ENCODE data around the gene C22orf23.

DNA sequence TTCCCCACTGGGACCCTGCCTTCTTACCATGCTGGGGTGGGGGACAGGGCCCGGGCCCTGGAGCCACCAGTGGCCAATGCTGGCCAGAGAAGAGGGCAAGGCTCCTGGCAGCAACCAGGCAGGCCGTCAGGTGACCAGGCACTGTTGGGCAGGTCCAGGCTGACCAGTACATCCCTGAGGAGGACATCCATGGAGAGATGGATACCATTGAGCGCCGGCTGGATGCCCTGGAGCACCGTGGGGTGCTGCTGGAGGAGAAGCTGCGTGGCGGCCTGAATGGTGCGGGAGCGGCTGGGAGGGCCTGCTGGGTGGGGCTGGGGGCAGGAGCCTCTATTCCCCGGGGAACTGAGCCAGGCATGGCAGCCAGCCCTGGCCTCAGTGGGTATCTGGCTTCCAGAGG is 21.0 kb downstream of the C22orf23 start:
- TF ChIP-seq RBM22 (optimal IDR thresholded peaks at IDR 0.05; ENCODE audit: low read length), result no peak
- TF ChIP-seq, protein P1, sequence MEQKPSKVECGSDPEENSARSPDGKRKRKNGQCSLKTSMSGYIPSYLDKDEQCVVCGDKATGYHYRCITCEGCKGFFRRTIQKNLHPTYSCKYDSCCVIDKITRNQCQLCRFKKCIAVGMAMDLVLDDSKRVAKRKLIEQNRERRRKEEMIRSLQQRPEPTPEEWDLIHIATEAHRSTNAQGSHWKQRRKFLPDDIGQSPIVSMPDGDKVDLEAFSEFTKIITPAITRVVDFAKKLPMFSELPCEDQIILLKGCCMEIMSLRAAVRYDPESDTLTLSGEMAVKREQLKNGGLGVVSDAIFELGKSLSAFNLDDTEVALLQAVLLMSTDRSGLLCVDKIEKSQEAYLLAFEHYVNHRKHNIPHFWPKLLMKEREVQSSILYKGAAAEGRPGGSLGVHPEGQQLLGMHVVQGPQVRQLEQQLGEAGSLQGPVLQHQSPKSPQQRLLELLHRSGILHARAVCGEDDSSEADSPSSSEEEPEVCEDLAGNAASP (CRISPR knock-in tag; IDR thresholded peaks at IDR 0.05; ENCODE audit: borderline replicate concordance), result no peak
- TF ChIP-seq CREM (IDR thresholded peaks at IDR 0.05), result no peak
- TF ChIP-seq CREM (CRISPR knock-in tag; IDR thresholded peaks at IDR 0.05), result no peak
- TF ChIP-seq, protein P2, sequence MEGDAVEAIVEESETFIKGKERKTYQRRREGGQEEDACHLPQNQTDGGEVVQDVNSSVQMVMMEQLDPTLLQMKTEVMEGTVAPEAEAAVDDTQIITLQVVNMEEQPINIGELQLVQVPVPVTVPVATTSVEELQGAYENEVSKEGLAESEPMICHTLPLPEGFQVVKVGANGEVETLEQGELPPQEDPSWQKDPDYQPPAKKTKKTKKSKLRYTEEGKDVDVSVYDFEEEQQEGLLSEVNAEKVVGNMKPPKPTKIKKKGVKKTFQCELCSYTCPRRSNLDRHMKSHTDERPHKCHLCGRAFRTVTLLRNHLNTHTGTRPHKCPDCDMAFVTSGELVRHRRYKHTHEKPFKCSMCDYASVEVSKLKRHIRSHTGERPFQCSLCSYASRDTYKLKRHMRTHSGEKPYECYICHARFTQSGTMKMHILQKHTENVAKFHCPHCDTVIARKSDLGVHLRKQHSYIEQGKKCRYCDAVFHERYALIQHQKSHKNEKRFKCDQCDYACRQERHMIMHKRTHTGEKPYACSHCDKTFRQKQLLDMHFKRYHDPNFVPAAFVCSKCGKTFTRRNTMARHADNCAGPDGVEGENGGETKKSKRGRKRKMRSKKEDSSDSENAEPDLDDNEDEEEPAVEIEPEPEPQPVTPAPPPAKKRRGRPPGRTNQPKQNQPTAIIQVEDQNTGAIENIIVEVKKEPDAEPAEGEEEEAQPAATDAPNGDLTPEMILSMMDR (CRISPR knock-in tag; IDR thresholded peaks at IDR 0.05), result no peak
- TF ChIP-seq KAT8 (CRISPR knock-in tag; IDR thresholded peaks at IDR 0.05), result no peak
- no peak for TF ChIP-seq PCBP2 (optimal IDR thresholded peaks at IDR 0.05; ENCODE audit: low read depth, low read length, poor library complexity, severe bottlenecking)
- no peak for TF ChIP-seq ZZZ3 (CRISPR knock-in tag; IDR thresholded peaks at IDR 0.05; ENCODE audit: borderline replicate concordance)

All from HepG2 (cell line).